RWPE2 (cell line): ENCODE measurements around the gene TMEM95.
A peak's percentile ranks its signal among the peaks of the same experiment; 100 is the strongest.

Source experiments
- ATAC-seq: fragments of 200-7000 bp; cut with Tn5 transposase; 3 replicates; pipeline ENCODE4 v1.9.1; 2021; ENCODE audit warnings: low read depth
- DNase-seq: peaks from one replicate; pipeline ENCODE4 v3.0.0-alpha.2; 2020; ENCODE audit warnings: low spot score
- H3K27ac ChIP-seq: fragments of 450-650 bp; 2 replicates; pipeline ENCODE4 v1.5.1; 2017; ENCODE audit warnings: mild to moderate bottlenecking; ENCODE audit not compliant: poor library complexity, severe bottlenecking
- H3K27me3 ChIP-seq: fragments of 250-450 bp; sonication (Bioruptor Pico); 2 replicates; pipeline ENCODE4 v1.5.1; 2021; ENCODE audit warnings: mild to moderate bottlenecking, moderate library complexity; ENCODE audit not compliant: insufficient read depth, poor library complexity, severe bottlenecking
- H3K36me3 ChIP-seq: fragments of 250-450 bp; sonication (Bioruptor Pico); 2 replicates; pipeline ENCODE4 v1.5.1; 2020; ENCODE audit warnings: low read depth, mild to moderate bottlenecking, moderate library complexity
- H3K4me1 ChIP-seq: fragments of 250-450 bp; sonication (Bioruptor Pico); 2 replicates; pipeline ENCODE4 v1.5.1; 2021; ENCODE audit warnings: mild to moderate bottlenecking, moderate library complexity; ENCODE audit not compliant: insufficient read depth, poor library complexity, severe bottlenecking
- H3K4me3 ChIP-seq: fragments of 250-450 bp; sonication (Bioruptor Pico); 2 replicates; pipeline ENCODE4 v1.5.1; 2021; ENCODE audit warnings: mild to moderate bottlenecking, moderate library complexity; ENCODE audit not compliant: severe bottlenecking
- H3K9me3 ChIP-seq: fragments of 250-450 bp; sonication (Bioruptor Pico); 2 replicates; pipeline ENCODE4 v1.5.1; 2021; ENCODE audit warnings: mild to moderate bottlenecking, moderate library complexity; ENCODE audit not compliant: severe bottlenecking
- TF ChIP-seq, protein P1 (sequence below): fragments of 450-650 bp; IDR thresholded peaks from one replicate; pipeline ENCODE4 v1.5.1; 2017; ENCODE audit warnings: mild to moderate bottlenecking, moderate library complexity; ENCODE audit not compliant: poor library complexity, severe bottlenecking

TMEM95 gene

DNA sequence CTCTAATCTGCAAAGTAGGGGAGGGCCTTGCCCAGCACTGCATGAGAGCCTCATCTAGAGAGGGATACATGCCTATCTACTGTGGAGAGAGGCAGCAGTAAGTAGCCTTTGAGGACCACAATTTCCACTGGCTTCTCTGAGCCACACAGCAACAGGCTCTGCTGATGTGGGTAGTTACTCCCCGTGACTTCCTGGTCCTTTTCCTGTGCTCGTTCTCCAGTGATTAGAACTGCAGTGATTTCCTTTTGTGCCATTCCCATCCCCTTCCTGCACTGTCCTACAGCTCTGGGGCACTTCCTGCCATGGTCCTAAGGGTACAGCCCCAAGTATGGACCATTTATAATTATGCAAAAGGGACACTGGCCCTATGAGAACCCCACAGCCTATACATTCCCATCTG, 36.4 kb downstream of the TMEM95 start:
- peaks cover 50% of the 10 kb centered on the region for H3K36me3 ChIP-seq
- H3K27me3 ChIP-seq, result no peaks in the 10 kb centered on the region
- H3K4me3 ChIP-seq, result no peak overlapping the region
- ATAC-seq (no peak), DNase-seq (no peak)
- TF ChIP-seq, protein P1, sequence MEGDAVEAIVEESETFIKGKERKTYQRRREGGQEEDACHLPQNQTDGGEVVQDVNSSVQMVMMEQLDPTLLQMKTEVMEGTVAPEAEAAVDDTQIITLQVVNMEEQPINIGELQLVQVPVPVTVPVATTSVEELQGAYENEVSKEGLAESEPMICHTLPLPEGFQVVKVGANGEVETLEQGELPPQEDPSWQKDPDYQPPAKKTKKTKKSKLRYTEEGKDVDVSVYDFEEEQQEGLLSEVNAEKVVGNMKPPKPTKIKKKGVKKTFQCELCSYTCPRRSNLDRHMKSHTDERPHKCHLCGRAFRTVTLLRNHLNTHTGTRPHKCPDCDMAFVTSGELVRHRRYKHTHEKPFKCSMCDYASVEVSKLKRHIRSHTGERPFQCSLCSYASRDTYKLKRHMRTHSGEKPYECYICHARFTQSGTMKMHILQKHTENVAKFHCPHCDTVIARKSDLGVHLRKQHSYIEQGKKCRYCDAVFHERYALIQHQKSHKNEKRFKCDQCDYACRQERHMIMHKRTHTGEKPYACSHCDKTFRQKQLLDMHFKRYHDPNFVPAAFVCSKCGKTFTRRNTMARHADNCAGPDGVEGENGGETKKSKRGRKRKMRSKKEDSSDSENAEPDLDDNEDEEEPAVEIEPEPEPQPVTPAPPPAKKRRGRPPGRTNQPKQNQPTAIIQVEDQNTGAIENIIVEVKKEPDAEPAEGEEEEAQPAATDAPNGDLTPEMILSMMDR, result no peak
- H3K27ac ChIP-seq, result no peak overlapping the region
- no peaks in the 10 kb centered on the region for H3K9me3 ChIP-seq
- H3K4me1 ChIP-seq, result no peaks in the 10 kb centered on the region

- no peaks in the 10 kb centered on the region for H3K4me1 ChIP-seq
- no peaks in the 10 kb centered on the region for H3K27me3 ChIP-seq
- ATAC-seq (no peak), DNase-seq (peak; percentile 59)
- peaks cover 48% of the 10 kb centered on the region for H3K36me3 ChIP-seq
- H3K27ac ChIP-seq, result peak overlapping the region; percentile 73
- TF ChIP-seq, protein P1, result no peak
- no peaks in the 10 kb centered on the region for H3K9me3 ChIP-seq
- H3K4me3 ChIP-seq, result peak overlapping the region; percentile 76
Measured at GRCh38 chr17:7392696-7393612, 38.0 kb downstream of the TMEM95 start.

DNA sequence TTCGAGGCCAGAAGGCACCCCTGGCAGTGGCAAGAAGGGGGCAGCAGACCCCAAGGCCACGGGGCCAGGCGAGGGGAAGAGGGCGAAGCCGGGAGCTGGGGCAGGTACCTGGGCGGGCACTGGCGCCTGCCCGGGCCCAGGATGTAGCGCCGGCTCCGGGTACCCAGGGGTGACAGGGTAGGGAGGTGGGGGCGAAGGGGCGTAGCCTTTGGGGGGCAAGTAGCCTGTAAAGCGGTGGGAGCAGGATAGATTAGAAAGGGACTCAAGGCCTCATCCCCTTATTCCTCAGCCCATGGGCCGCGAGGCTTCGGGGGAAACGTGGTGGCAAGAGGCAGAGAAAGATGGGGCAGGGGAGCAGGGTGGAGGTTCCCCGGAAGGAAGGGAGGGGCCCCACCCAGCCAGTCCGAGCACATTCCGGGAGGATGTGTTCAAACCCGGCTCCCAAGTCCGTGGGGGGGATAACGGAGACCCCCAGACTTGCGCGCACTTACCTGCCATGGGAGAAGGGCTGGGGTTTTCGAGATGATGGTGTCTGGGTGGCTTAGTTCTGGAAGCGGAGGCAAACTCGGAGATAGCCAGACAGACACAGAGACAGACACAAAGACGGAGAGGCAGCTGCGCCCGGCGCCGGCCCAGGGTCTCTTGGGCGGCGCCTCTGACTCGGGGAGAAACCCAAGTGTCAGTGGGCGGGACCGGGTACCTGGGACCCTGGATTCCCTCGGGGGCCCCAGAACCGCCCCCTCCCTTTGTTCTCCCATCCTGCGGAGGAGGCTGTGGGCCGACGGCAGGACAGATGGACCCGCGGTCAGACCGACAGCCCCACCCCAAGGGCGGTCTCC, 38.9 kb downstream of the TMEM95 start:
- peak; percentile 58 for ATAC-seq
- Histone ChIP-seq H3K27me3 (no peaks in the 10 kb centered on the region), H3K9me3 (no peaks in the 10 kb centered on the region), H3K4me1 (no peaks in the 10 kb centered on the region), H3K27ac (peak overlapping the region; percentile 73), H3K36me3 (peaks cover 40% of the 10 kb centered on the region), H3K4me3 (peak overlapping the region; percentile 76)
- peak; percentile 72 for DNase-seq
- TF ChIP-seq, protein P1, result no peak

DNA sequence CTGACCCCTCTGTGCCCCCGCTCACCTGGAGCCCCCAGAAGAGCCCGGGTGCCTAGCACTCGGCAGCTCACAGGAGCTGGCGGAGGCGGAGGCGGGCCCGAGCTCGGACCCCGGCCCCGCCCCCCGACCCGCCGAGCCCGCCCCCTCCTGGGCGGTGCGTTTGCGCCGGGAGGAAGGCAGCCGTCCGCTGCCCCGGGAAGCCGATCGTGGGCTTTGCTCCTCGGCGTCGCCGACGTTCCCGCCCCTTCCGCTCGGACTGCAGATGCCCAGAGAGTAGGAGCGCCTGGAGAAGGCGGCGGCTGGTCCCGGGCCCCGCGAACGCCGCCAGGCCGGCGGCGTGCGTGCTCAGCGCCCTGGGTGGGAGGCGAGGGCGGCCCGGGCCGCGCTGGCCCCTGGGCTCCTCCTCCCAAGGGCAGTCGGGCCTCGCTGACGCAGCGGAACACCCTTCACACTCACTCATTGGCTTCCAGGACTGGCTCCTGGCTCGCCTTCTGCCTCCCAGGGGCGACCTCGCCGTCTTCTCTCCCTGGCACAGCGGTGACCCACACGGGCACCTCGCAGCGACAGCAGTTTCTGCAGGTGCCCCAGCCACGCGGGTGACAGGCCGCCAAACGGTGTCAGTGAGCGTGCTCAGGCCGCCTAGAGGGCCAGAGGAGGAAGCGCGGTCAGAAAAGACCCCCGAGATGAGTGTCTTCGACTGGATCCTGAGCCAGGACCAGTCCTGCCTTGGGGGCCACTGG, 39.7 kb downstream of the TMEM95 start, which contains the start of gene PLSCR3:
Gene PLSCR3 (minus strand): TSS at position 74 of the 740 bp plus-strand sequence. CDS start 415 bp downstream, outside the sequence.
- Histone ChIP-seq H3K4me3 (peak within 1 kb of the TSS; percentile 76), H3K4me1 (no peaks in the 10 kb centered on the region), H3K27me3 (no peaks in the 10 kb centered on the region), H3K9me3 (no peaks in the 10 kb centered on the region), H3K27ac (peak within 1 kb of the TSS; percentile 73), H3K36me3 (peaks cover 32% of the 10 kb centered on the region)
- ATAC-seq, result peak; percentile 79
- peak; percentile 86 for DNase-seq
- TF ChIP-seq, protein P1, result no peak
